Central memory CD8-positive, alpha-beta T cell (primary cell): Measurements from ENCODE around the gene EFS.
"Not testable (repeated sequence)": the region's sequence is repeated elsewhere in the genome, so short reads cannot be mapped to it uniquely, and the experiment has no call there.

Experiments
- ATAC-seq: fragments of 150-1000 bp; cut with Tn5 transposase; replicated peaks from 2 replicates; pipeline ENCODE4 v1.10.0; 2022; ENCODE audit warnings: mild to moderate bottlenecking, moderate FRiP score, moderate number of reproducible peaks; ENCODE audit not compliant: poor library complexity, severe bottlenecking; ENCODE audit errors: extremely low read depth
- DNase-seq, 2 donors: peaks; one replicate each; pipeline ENCODE4 v3.0.0; 2021; ENCODE audit warnings: low spot score in 2 of 2
- H3K27ac Mint-ChIP-seq: one replicate; pipeline ENCODE4 v1.8.0; 2022; ENCODE audit warnings: low read depth, mild to moderate bottlenecking, moderate library complexity, mixed read lengths
- H3K27me3 Mint-ChIP-seq: one replicate; pipeline ENCODE4 v1.8.0; 2022; ENCODE audit warnings: mixed read lengths
- H3K36me3 Mint-ChIP-seq: one replicate; pipeline ENCODE4 v1.8.0; 2022; ENCODE audit warnings: mild to moderate bottlenecking, moderate library complexity, mixed read lengths; ENCODE audit not compliant: insufficient read depth
- H3K4me1 Mint-ChIP-seq: one replicate; pipeline ENCODE4 v1.8.0; 2022; ENCODE audit warnings: mixed read lengths
- H3K4me3 Mint-ChIP-seq: one replicate; pipeline ENCODE4 v1.8.0; 2022; ENCODE audit warnings: mild to moderate bottlenecking, moderate library complexity, mixed read lengths
- H3K9me3 Mint-ChIP-seq: one replicate; pipeline ENCODE4 v1.8.0; 2022; ENCODE audit warnings: mixed read lengths

The EFS gene

DNA sequence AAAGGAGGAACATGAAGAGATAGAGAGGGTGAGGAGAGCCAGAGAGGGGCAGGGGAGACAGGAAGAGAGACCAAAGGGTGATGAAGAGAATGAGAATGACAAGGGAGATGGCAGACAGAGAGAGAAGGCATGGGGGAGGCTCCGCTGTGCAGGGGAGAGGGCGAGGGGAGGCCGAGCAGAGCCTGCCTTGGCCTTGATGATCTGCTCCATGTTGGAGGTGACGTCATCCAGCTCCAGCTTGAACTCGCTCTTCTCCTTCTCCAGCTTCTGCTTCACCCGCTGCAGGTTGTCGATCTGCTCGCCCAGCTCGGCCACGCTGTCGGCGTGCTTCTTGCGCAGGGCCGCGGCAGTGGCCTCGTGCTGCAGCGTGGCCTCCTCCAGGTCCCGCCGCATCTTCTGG lies 24.9 kb upstream of the EFS start:
- not testable (repeated sequence) for H3K4me3 Mint-ChIP-seq, H3K4me1 Mint-ChIP-seq, DNase-seq, H3K9me3 Mint-ChIP-seq, ATAC-seq, H3K27ac Mint-ChIP-seq, H3K36me3 Mint-ChIP-seq
- peaks cover 45% of the 10 kb centered on the region for H3K27me3 Mint-ChIP-seq

DNA sequence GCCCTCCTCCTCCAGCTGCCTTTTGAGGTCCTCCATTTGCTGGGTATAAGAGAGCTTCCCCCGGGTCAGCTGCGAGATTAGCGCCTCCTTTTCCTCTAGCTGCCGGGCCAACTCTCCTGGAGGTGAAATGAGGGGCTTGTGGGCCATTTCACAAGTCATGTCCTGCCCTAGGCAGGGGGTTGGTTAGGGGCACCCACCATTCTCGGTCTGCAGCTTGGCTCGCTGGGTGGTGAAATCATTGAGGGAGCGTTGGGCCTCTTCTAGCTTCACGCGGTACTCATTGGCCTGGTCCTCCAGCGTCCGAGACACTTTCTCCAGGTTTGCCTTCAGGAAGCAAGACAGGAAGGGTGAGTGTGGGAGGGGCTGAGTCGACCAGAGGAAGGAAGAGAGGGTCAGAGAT lies 24.4 kb upstream of the EFS start:
- H3K27me3 Mint-ChIP-seq, result peaks cover 47% of the 10 kb centered on the region
- no peak overlapping the region for H3K4me3 Mint-ChIP-seq
- ATAC-seq (no peak), DNase-seq (no peak)
- H3K36me3 Mint-ChIP-seq, result peaks cover 3% of the 10 kb centered on the region
- H3K4me1 Mint-ChIP-seq, result no peaks in the 10 kb centered on the region
- no peaks in the 10 kb centered on the region for H3K9me3 Mint-ChIP-seq
- H3K27ac Mint-ChIP-seq, result no peak overlapping the region

DNA sequence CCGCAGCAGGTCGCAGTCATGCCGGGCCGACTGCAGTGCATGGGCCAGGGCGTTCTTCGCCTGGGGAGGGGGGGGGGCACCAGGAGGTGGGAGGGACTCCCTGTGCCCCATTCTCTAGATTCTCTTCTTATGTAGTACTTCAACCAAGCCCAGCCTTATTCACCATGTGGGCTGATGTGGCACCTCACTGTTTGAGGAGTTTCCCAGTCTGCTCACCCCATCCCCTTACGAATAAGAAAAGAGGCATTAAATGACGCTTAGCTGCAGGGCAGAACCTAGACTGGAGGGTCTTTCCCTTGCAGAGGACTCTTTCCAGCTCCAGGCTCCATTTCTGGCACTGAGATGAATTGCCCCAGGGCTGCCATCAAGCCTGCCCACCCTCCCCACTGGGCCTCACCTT lies 24.0 kb upstream of the EFS start:
- H3K4me3 Mint-ChIP-seq, result no peak overlapping the region
- ATAC-seq (no peak), DNase-seq (no peak)
- no peaks in the 10 kb centered on the region for H3K4me1 Mint-ChIP-seq
- H3K27ac Mint-ChIP-seq, result no peak overlapping the region
- no peaks in the 10 kb centered on the region for H3K9me3 Mint-ChIP-seq
- peaks cover 3% of the 10 kb centered on the region for H3K36me3 Mint-ChIP-seq
- peaks cover 51% of the 10 kb centered on the region for H3K27me3 Mint-ChIP-seq

DNA sequence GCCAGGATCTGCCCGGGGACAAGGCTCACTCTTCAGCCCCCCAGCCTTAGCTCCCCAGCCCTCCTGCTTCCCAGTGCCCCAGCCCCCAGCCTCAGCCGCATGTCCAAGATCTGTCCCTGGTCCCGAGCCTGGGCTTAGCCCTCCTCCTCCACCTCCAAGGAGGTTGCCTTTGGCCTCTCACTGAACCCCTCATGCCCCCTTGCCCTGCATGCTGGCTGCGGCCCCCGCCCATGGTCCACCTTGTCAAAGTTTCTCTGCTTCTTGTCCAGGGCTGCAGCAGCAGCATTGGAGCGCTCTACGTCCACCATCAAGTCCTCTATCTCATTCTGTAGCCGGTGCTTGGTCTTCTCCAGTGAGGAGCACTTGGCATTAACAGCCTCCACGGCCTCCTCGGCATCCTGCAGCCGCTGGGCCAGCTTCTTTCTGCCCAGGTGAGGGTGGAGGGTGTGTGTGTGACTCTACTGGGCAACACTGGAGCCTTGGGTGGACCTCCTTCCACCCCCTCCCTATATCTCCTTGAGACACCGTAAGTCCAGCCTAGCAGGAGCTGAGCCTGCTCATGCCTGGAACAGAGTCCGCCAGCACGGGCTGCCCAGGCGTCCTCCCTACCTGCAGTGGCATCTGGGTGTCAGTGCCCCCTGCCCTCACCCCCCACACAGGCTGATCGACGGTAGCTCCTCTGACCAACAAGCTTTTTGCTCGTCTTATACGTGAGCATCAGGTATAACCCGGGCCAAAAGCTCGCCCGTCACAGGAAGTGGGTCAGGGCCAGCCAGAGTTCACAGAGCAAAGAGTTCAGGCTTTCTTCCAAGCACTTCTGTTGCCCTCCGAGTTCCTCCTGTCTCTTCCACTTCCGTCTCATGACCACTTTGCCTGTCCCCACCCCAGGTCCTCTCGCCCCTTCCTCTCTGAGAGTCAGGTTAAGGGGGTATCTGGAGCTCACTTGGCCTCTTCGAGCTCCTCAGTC lies 23.2 kb upstream of the EFS start:
- no peaks in the 10 kb centered on the region for H3K4me1 Mint-ChIP-seq
- ATAC-seq, result no peak
- no peak overlapping the region for H3K4me3 Mint-ChIP-seq
- H3K36me3 Mint-ChIP-seq, result peaks cover 3% of the 10 kb centered on the region
- no peaks in the 10 kb centered on the region for H3K9me3 Mint-ChIP-seq
- peaks cover 52% of the 10 kb centered on the region for H3K27me3 Mint-ChIP-seq
- H3K27ac Mint-ChIP-seq, result no peak overlapping the region
- no peak for DNase-seq

DNA sequence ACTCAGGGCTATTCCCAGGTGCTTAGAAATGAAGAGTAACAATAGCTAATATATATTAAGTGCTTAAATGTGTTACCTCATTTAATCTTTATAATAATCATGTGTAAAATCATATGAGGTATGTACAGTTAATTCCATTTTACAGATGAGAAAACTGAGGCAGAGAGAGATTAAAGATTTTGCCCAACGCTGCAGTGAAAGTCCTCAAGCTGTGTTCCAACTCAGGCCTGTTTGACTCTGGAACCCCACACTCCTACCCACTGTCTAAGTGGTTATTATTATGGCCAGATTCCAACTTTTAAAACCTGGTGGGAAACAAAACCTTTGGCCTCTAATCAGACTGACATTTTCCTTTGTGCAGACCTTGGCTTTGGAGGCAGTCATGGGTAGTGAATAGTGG lies 22.0 kb upstream of the EFS start:
- Mint-ChIP-seq H3K9me3 (no peaks in the 10 kb centered on the region), H3K4me1 (no peaks in the 10 kb centered on the region), H3K27me3 (peaks cover 63% of the 10 kb centered on the region), H3K4me3 (no peak overlapping the region), H3K36me3 (peaks cover 3% of the 10 kb centered on the region), H3K27ac (no peak overlapping the region)
- ATAC-seq, result no peak
- DNase-seq, result no peak

DNA sequence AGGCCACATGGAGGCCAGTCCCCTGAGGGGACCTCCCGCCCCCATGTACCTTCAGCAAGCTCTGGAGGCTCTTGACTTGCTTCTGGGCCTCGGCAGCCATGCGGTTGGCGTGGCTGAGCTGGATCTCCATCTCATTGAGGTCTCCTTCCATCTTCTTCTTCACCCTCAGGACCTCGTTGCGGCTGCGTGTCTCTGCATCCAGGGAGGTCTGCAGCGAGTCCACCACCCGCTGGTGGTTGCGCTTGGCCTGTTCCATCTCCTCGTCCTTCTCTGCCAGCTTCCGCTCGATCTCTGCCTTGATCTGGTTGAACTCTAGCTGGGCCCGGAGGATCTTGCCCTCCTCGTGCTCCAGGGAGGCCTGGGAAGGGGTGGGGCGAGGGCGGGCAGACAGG lies 21.3 kb upstream of the EFS start:
- ATAC-seq, H3K4me3 Mint-ChIP-seq, H3K36me3 Mint-ChIP-seq, H3K4me1 Mint-ChIP-seq, H3K9me3 Mint-ChIP-seq, DNase-seq, H3K27ac Mint-ChIP-seq: not testable (repeated sequence)
- H3K27me3 Mint-ChIP-seq, result peaks cover 70% of the 10 kb centered on the region

DNA sequence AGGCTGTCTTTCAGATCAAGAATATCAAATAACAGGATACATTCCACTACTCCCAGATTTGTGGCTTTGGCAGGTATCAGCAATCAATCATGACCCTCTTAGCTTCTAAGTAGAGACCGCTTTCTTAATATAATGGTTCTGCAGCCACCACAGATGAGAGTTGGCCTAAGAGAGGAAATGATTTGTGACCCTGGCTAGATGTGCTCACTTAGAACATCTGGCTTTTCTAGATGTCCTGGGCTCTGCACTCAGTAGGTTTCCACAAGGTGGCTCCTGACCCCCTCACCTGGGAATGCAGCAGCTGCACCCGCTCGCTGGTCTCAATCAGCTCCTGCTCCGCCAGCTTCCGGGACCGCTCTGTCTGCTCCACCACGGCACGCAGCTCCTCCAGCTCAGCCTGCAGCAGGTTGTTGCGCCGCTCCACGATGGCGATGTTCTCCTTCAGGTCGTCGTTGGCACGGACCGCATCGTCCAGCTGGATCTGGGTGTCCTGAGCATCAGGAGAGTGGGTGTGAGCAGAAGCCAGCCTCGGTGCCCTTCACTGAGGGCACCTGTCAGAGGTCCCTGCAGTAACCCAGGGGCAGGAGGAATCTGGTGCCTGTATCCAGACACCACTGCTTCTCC lies 20.8 kb upstream of the EFS start:
- peaks cover 70% of the 10 kb centered on the region for H3K27me3 Mint-ChIP-seq
- peaks cover 3% of the 10 kb centered on the region for H3K36me3 Mint-ChIP-seq

DNA sequence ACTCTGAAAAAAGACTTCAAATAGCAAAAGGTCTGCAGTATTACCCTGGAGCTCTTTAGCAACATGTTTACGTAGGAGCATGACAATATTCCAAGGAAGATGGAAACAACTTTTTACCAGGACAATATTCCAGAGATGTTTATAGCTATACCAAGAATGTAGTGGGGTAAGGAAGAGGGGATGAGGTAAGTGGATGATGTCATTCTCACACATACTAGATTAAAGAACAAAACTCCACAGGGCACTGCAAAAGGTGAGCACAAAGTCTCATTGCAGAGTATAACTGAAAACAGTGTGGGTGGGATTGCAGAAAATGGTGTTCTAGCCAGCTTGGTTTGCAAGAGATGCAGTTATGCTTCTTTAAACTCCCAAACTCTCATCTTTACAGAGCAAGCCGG lies 20.3 kb upstream of the EFS start:
- Mint-ChIP-seq H3K9me3 (no peaks in the 10 kb centered on the region), H3K4me1 (no peaks in the 10 kb centered on the region), H3K27me3 (peaks cover 70% of the 10 kb centered on the region), H3K27ac (no peak overlapping the region), H3K36me3 (peaks cover 3% of the 10 kb centered on the region), H3K4me3 (no peak overlapping the region)
- DNase-seq, result no peak
- ATAC-seq, result no peak

More for the DNA sequence above, 20.8 kb upstream of the EFS start:
- Mint-ChIP-seq H3K4me3 (no peak overlapping the region), H3K9me3 (no peaks in the 10 kb centered on the region), H3K4me1 (no peaks in the 10 kb centered on the region), H3K27ac (no peak overlapping the region)
- DNase-seq, result no peak
- ATAC-seq, result no peak

DNA sequence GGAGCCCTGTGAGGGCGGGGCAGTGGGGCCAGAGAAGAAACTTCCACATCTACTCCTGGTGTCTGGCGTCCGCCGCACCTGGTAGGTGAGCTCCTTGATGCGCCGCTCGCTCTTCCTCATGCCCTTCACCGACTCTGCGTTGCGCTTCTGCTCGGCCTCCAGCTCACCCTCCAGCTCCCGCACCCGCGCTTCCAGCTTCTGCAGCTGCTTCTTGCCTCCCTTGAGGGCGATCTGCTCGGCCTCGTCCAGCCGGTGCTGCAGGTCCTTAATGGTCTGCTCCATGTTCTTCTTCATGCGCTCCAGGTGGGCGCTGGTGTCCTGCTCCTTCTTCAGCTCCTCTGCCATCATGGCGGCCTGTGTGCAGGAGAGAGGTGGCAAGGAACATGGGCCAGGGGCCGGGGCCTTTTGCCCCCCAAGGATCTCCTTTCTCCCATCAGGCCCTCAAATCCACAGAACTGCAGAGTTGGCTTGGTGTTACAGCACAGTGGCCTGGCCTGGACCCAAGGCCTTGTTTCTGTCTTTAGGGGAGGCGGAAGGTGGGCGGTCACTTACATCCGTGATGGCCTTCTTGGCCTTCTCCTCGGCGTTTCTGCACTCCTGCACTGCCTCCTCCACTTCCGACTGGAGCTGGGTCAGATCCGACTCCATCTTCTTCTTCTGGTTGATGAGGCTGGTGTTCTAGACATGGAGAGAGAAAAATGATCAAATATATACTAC lies 19.6 kb upstream of the EFS start:
- Mint-ChIP-seq H3K9me3 (no peaks in the 10 kb centered on the region), H3K27me3 (peaks cover 63% of the 10 kb centered on the region), H3K36me3 (peaks cover 3% of the 10 kb centered on the region), H3K4me1 (no peaks in the 10 kb centered on the region), H3K27ac (no peak overlapping the region), H3K4me3 (no peak overlapping the region)
- DNase-seq, result no peak
- no peak for ATAC-seq

DNA sequence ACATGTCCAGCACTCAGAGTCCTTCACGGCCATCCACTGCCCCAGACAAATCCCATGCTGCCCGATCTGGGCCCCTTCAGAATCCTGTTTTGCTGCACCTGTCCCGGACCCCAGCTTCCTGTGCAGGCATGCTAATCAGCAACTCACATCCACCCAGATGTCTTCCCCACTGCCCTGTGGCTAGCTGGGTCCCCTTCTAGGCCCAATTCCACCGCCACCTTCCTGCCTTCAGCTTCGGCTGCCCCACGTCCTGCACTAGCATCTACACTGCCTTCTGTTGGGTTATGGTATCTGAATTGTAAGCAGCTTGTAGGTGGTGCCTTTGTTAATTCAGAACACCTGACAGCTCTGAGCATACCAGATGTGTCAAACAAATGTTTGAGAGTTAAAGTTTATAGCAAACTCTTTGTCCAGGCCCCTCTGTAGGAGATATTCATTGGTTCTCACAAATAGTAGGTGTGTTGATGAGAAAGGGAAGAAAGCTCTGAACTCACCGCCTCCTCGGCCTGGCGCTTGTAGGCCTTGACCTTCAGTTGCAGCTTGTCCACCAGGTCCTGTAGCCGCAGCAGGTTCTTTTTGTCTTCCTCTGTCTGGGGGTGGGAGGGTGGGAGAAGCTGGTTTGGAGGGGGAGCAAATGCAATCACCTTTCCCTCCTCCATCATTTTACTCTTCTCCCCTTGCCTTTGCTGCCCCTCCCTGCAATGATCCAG lies 17.9 kb upstream of the EFS start:
- Mint-ChIP-seq H3K27me3 (peaks cover 61% of the 10 kb centered on the region), H3K4me3 (no peak overlapping the region), H3K9me3 (no peaks in the 10 kb centered on the region), H3K36me3 (peaks cover 3% of the 10 kb centered on the region), H3K4me1 (no peaks in the 10 kb centered on the region), H3K27ac (no peak overlapping the region)
- ATAC-seq (no peak), DNase-seq (no peak)

DNA sequence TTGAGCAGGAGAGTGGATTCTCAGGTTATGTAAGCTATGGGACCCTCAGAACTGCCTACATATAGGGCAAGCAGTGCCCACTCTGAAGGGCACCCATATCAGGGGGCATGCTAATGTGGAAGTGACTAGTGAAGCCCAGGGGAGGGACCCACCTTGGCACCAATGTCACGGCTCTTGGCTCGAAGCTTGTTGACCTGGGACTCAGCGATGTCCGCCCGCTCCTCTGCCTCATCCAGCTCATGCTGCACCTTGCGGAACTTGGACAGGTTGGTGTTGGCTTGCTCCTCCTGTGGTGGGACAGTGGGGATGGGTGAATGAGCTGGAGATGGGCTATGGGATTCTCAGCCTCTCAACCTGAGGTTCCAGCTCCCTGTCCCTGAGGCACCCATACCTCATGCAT lies 17.3 kb upstream of the EFS start:
- Mint-ChIP-seq H3K9me3 (no peaks in the 10 kb centered on the region), H3K36me3 (peaks cover 3% of the 10 kb centered on the region), H3K4me1 (no peaks in the 10 kb centered on the region), H3K27me3 (peaks cover 61% of the 10 kb centered on the region), H3K4me3 (no peak overlapping the region), H3K27ac (no peak overlapping the region)
- DNase-seq (no peak), ATAC-seq (no peak)

DNA sequence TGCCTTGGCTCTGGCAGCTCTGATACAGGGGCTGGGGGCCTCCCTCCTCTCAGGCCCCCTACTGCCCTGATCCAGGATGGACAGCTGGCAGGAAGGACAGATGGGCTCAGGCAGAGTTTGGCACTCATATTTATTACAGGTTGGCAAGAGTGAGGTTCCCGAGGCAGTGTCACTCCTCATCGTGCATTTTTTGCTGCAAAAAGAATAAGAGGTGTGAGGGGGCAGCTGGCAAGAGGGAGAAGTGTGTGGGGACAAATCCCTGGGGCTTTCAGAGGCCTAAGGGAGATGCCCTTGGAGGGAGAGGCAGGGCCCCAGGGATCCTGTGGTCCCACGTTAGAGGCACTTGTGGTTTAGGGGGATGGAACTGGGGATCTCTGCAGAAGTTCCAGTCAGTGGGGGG lies 16.9 kb upstream of the EFS start:
- DNase-seq, result no peak
- H3K36me3 Mint-ChIP-seq, result peaks cover 3% of the 10 kb centered on the region
- no peaks in the 10 kb centered on the region for H3K4me1 Mint-ChIP-seq
- ATAC-seq, result no peak
- no peak overlapping the region for H3K4me3 Mint-ChIP-seq
- peaks cover 63% of the 10 kb centered on the region for H3K27me3 Mint-ChIP-seq
- H3K27ac Mint-ChIP-seq, result no peak overlapping the region
- no peaks in the 10 kb centered on the region for H3K9me3 Mint-ChIP-seq
